NB4 (cell line): ENCODE data around the gene LIMS1.
"Not testable (repeated sequence)": the region's sequence is repeated elsewhere in the genome, so short reads cannot be mapped to it uniquely, and the experiment has no call there.

Experiments used
- MYC ChIP-seq: IDR thresholded peaks from 2 replicates; pipeline ENCODE4 v1.6.1; 2011; ENCODE audit warnings: low read depth, low read length
- POLR2A ChIP-seq: IDR thresholded peaks from 2 replicates; pipeline ENCODE4 v1.6.1; 2011; ENCODE audit warnings: mild to moderate bottlenecking; ENCODE audit not compliant: insufficient read length; ENCODE audit errors: extremely low read depth
- TF ChIP-seq, protein P1 (sequence below): IDR thresholded peaks from one replicate; pipeline ENCODE4 v1.5.1; 2012; ENCODE audit warnings: low read depth, low read length

DNA sequence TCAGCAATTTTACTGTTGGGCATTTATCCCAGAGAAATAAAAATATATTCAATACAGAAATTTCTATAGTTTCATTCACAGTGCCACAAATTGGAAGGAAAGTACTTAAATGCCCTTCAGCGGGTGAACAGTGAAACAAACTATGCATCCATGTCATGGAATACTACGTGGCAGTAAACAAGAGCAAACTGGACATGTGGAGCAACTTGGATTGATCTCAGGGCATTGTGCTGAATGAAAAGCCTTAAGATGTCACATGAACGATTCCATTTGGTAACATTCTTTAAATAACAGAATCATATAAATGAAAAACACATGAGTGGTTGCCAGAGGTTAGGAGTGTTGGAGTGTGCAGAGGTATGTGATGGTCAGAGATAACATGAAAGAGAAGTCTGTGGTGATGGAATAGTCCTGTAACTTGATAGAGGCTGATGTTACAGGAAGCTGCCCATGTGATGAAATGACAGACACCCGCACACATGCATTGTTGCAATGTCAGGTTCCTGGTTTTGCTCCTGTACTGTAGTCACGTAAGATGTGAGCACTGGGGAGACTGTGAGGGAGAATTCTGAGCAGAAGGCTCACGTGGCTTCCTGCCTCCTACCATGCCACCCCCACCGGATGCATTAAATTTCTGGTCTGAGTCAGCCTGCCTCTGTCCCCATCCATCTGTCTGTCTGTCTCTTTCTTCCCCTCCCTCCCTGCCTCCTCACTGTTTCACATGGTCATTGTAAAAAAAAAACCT, 118.1 kb downstream of the LIMS1 start:
- TF ChIP-seq, protein P1, sequence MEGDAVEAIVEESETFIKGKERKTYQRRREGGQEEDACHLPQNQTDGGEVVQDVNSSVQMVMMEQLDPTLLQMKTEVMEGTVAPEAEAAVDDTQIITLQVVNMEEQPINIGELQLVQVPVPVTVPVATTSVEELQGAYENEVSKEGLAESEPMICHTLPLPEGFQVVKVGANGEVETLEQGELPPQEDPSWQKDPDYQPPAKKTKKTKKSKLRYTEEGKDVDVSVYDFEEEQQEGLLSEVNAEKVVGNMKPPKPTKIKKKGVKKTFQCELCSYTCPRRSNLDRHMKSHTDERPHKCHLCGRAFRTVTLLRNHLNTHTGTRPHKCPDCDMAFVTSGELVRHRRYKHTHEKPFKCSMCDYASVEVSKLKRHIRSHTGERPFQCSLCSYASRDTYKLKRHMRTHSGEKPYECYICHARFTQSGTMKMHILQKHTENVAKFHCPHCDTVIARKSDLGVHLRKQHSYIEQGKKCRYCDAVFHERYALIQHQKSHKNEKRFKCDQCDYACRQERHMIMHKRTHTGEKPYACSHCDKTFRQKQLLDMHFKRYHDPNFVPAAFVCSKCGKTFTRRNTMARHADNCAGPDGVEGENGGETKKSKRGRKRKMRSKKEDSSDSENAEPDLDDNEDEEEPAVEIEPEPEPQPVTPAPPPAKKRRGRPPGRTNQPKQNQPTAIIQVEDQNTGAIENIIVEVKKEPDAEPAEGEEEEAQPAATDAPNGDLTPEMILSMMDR, result not testable (repeated sequence)
- TF ChIP-seq POLR2A, result not testable (repeated sequence)
- TF ChIP-seq MYC, result peak; percentile 87
